ENCODE data around the gene MRPS18A. TPM values are rescaled to one million over a fixed set of nuclear protein-coding genes. Genes with fewer than 3 reads are reported as not detected.

The MRPS18A gene
- total and polyA plus RNA-seq, 9 of the 15 experiments (the other 6 are each of a cell fraction or from before 2014, with no cell fraction given), result 87.5 to 243 (median 125) TPM

DNA sequence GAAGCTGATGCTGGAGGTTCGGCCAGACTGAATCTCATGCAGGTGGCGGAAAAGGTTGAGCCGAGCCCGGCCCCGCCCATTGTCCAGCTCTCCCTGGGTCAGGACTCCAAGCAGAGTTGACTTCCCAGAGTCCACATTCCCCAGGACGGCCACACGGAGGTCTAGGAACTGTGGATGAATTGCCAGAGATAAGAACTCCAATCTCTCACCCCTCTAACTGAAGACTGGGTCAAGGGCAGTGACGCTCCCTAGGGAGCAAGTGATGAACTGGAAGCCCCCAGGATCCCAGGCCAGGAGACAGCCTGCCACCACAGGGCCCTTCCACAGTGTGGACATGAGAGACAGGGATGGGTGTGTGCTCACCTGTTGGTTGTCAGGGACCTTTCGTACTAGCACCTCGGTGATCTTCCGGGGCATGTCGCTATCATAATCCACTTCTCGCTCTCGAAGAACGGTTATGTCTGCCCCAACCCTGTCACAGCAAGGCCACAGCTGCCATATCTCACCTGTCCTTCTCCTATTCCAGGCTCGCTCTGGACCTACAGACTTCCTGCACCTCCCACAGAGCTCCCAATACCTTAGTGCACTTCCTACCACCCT is 62.1 kb downstream of the MRPS18A start (continued):
- TF ChIP-seq, protein P1, sequence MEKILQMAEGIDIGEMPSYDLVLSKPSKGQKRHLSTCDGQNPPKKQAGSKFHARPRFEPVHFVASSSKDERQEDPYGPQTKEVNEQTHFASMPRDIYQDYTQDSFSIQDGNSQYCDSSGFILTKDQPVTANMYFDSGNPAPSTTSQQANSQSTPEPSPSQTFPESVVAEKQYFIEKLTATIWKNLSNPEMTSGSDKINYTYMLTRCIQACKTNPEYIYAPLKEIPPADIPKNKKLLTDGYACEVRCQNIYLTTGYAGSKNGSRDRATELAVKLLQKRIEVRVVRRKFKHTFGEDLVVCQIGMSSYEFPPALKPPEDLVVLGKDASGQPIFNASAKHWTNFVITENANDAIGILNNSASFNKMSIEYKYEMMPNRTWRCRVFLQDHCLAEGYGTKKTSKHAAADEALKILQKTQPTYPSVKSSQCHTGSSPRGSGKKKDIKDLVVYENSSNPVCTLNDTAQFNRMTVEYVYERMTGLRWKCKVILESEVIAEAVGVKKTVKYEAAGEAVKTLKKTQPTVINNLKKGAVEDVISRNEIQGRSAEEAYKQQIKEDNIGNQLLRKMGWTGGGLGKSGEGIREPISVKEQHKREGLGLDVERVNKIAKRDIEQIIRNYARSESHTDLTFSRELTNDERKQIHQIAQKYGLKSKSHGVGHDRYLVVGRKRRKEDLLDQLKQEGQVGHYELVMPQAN (IDR thresholded peaks at IDR 0.05; ENCODE audit: borderline replicate concordance), result no peak
- TF ChIP-seq SNAPC5 (CRISPR knock-in tag; IDR thresholded peaks at IDR 0.05) (no peak), ZNF444 (CRISPR knock-in tag; IDR thresholded peaks at IDR 0.05) (no peak), ZNF561 (CRISPR knock-in tag; conservative IDR thresholded peaks at IDR 0.05) (no peak), MTA2 (IDR thresholded peaks at IDR 0.05; ENCODE audit: low read depth) (no peak), RHOXF2B (CRISPR knock-in tag; conservative IDR thresholded peaks at IDR 0.05) (no peak), DIDO1 (tag; IDR thresholded peaks at IDR 0.05; ENCODE audit: low read depth) (no peak), GABPB2 (CRISPR knock-in tag; conservative IDR thresholded peaks at IDR 0.05) (no peak), ZNF407 (IDR thresholded peaks at IDR 0.05; ENCODE audit: low read depth) (no peak)
- TF ChIP-seq, protein P2, sequence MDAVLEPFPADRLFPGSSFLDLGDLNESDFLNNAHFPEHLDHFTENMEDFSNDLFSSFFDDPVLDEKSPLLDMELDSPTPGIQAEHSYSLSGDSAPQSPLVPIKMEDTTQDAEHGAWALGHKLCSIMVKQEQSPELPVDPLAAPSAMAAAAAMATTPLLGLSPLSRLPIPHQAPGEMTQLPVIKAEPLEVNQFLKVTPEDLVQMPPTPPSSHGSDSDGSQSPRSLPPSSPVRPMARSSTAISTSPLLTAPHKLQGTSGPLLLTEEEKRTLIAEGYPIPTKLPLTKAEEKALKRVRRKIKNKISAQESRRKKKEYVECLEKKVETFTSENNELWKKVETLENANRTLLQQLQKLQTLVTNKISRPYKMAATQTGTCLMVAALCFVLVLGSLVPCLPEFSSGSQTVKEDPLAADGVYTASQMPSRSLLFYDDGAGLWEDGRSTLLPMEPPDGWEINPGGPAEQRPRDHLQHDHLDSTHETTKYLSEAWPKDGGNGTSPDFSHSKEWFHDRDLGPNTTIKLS (IDR thresholded peaks at IDR 0.05; ENCODE audit: borderline replicate concordance, low read depth), result no peak
- TF ChIP-seq, protein P3, sequence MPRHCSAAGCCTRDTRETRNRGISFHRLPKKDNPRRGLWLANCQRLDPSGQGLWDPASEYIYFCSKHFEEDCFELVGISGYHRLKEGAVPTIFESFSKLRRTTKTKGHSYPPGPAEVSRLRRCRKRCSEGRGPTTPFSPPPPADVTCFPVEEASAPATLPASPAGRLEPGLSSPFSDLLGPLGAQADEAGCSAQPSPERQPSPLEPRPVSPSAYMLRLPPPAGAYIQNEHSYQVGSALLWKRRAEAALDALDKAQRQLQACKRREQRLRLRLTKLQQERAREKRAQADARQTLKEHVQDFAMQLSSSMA (CRISPR knock-in tag; IDR thresholded peaks at IDR 0.05), result no peak
- TF ChIP-seq, protein P4, sequence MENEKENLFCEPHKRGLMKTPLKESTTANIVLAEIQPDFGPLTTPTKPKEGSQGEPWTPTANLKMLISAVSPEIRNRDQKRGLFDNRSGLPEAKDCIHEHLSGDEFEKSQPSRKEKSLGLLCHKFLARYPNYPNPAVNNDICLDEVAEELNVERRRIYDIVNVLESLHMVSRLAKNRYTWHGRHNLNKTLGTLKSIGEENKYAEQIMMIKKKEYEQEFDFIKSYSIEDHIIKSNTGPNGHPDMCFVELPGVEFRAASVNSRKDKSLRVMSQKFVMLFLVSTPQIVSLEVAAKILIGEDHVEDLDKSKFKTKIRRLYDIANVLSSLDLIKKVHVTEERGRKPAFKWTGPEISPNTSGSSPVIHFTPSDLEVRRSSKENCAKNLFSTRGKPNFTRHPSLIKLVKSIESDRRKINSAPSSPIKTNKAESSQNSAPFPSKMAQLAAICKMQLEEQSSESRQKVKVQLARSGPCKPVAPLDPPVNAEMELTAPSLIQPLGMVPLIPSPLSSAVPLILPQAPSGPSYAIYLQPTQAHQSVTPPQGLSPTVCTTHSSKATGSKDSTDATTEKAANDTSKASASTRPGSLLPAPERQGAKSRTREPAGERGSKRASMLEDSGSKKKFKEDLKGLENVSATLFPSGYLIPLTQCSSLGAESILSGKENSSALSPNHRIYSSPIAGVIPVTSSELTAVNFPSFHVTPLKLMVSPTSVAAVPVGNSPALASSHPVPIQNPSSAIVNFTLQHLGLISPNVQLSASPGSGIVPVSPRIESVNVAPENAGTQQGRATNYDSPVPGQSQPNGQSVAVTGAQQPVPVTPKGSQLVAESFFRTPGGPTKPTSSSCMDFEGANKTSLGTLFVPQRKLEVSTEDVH (IDR thresholded peaks at IDR 0.05; ENCODE audit: low read depth, partially characterized antibody), result no peak
